ENCODE results near the gene VAPB. TPM values are rescaled to one million over a fixed set of nuclear protein-coding genes. Genes with fewer than 3 reads are reported as not detected.

VAPB gene
- total and polyA plus RNA-seq, 10 of the 15 experiments (the other 5 are each of a cell fraction or from before 2014, with no cell fraction given), result 3.2 to 28.6 (median 20.5) TPM

DNA sequence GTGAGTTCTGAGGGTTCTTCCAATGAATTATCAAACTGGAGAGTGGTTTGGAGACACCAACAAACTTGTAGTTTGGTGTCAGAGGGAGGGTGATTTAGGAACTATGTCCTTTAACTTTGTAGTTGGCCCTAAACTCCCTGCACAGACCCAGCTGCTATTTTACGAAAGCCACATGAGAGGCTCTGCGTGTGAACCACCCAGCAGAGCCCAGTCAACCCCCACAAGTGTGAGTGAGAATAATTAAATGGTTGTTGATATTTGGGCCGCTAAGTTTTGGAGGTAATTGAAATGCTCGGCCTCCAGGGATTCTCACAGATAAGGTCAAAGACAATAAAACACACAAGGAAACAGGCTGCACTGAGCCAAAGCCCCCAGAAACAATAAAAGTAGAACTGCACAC lies 6.9 kb upstream of the VAPB start:
- H3K4me1 ChIP-seq (ENCODE audit: control insufficient read depth, insufficient read depth, low read length), result no peaks in the 10 kb centered on the region
- no peak overlapping the region for H3K4me2 ChIP-seq (ENCODE audit: control insufficient read depth, insufficient read depth)
- no peaks in the 10 kb centered on the region for H3K79me2 ChIP-seq (ENCODE audit: control insufficient read depth, insufficient read depth, low read length)
- intact Hi-C loops (cut with micrococcal nuclease; ENCODE audit: unreplicated experiment) (no loop called here), in situ Hi-C loops (cut with MboI) (no loop called here)
- CTCF ChIA-PET, result no interaction called here
- no peak overlapping the region for H3K27ac ChIP-seq (ENCODE audit: control insufficient read depth, insufficient read depth)
- H3K9me3 ChIP-seq (replicated peaks; ENCODE audit: control insufficient read depth, insufficient read depth, low read length), result peaks cover 10% of the 10 kb centered on the region
- H3K27me3 ChIP-seq (replicated peaks in 1 of 2; ENCODE audit: control insufficient read depth in 2 of 2, insufficient read depth in 2 of 2, low read length in 1 of 2), result no peaks in the 10 kb centered on the region
- POLR2A ChIA-PET, result no interaction called here
- no peak overlapping the region for H2AFZ ChIP-seq (ENCODE audit: control insufficient read depth, low read depth, low read length)
- H3K9ac ChIP-seq (ENCODE audit: control insufficient read depth, insufficient read depth, low read length), result no peak overlapping the region
- no peaks in the 10 kb centered on the region for H3K36me3 ChIP-seq (ENCODE audit: control insufficient read depth in 2 of 2, insufficient read depth in 2 of 2, low read length in 1 of 2)
- RAD21 ChIA-PET (ENCODE audit: unreplicated experiment), result interaction anchor here (0.6 kb wide), 1 partner anchor 70 kb away, joined by 3 read pairs; no protein-coding TSS in a partner anchor
- no peak overlapping the region for H3K4me3 ChIP-seq
- BruUV-seq (replicated peaks), result no TSS peak
- H4K20me1 ChIP-seq (ENCODE audit: control insufficient read depth, insufficient read depth), result no peaks in the 10 kb centered on the region
- ATAC-seq (no peak), DNase-seq (ENCODE audit: low read depth, low spot score) (no peak), FAIRE-seq (no peak)
- SMC1A ChIA-PET (ENCODE audit: uncharacterized antibody, unreplicated experiment), result interaction anchor here (1.1 kb wide), 1 partner anchor 269 kb away, joined by 4 read pairs; the partner anchor contains the start of gene STX16
- WGBS (ENCODE audit: insufficient coverage, insufficient replicate concordance, low lambda C conversion rate, missing lambda C conversion rate), result 32% methylated on average over 4 of the region's 4 CpGs
- TF ChIP-seq, protein P1, sequence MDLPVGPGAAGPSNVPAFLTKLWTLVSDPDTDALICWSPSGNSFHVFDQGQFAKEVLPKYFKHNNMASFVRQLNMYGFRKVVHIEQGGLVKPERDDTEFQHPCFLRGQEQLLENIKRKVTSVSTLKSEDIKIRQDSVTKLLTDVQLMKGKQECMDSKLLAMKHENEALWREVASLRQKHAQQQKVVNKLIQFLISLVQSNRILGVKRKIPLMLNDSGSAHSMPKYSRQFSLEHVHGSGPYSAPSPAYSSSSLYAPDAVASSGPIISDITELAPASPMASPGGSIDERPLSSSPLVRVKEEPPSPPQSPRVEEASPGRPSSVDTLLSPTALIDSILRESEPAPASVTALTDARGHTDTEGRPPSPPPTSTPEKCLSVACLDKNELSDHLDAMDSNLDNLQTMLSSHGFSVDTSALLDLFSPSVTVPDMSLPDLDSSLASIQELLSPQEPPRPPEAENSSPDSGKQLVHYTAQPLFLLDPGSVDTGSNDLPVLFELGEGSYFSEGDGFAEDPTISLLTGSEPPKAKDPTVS (IDR thresholded peaks at IDR 0.05; ENCODE audit: low read depth, low read length), result no peak
- no peak for TF ChIP-seq MEF2A (IDR thresholded peaks at IDR 0.05; ENCODE audit: insufficient read depth, low read depth, low read length)
- TF ChIP-seq TBL1XR1 (IDR thresholded peaks at IDR 0.05; ENCODE audit: low read depth, low read length), result no peak
- TF ChIP-seq SMARCA5 (IDR thresholded peaks at IDR 0.05), result no peak
- TF ChIP-seq, protein P2, sequence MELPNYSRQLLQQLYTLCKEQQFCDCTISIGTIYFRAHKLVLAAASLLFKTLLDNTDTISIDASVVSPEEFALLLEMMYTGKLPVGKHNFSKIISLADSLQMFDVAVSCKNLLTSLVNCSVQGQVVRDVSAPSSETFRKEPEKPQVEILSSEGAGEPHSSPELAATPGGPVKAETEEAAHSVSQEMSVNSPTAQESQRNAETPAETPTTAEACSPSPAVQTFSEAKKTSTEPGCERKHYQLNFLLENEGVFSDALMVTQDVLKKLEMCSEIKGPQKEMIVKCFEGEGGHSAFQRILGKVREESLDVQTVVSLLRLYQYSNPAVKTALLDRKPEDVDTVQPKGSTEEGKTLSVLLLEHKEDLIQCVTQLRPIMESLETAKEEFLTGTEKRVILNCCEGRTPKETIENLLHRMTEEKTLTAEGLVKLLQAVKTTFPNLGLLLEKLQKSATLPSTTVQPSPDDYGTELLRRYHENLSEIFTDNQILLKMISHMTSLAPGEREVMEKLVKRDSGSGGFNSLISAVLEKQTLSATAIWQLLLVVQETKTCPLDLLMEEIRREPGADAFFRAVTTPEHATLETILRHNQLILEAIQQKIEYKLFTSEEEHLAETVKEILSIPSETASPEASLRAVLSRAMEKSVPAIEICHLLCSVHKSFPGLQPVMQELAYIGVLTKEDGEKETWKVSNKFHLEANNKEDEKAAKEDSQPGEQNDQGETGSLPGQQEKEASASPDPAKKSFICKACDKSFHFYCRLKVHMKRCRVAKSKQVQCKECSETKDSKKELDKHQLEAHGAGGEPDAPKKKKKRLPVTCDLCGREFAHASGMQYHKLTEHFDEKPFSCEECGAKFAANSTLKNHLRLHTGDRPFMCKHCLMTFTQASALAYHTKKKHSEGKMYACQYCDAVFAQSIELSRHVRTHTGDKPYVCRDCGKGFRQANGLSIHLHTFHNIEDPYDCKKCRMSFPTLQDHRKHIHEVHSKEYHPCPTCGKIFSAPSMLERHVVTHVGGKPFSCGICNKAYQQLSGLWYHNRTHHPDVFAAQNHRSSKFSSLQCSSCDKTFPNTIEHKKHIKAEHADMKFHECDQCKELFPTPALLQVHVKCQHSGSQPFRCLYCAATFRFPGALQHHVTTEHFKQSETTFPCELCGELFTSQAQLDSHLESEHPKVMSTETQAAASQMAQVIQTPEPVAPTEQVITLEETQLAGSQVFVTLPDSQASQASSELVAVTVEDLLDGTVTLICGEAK (IDR thresholded peaks at IDR 0.05; ENCODE audit: borderline replicate concordance), result no peak
- TF ChIP-seq NR2F1 (conservative IDR thresholded peaks at IDR 0.05), result no peak
- TF ChIP-seq, protein P3, sequence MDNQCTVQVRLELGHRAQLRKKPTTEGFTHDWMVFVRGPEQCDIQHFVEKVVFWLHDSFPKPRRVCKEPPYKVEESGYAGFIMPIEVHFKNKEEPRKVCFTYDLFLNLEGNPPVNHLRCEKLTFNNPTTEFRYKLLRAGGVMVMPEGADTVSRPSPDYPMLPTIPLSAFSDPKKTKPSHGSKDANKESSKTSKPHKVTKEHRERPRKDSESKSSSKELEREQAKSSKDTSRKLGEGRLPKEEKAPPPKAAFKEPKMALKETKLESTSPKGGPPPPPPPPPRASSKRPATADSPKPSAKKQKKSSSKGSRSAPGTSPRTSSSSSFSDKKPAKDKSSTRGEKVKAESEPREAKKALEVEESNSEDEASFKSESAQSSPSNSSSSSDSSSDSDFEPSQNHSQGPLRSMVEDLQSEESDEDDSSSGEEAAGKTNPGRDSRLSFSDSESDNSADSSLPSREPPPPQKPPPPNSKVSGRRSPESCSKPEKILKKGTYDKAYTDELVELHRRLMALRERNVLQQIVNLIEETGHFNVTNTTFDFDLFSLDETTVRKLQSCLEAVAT (IDR thresholded peaks at IDR 0.05), result no peak
- no peak for TF ChIP-seq EED (IDR thresholded peaks at IDR 0.05; ENCODE audit: low read depth)
- no peak for TF ChIP-seq NR2C2 (IDR thresholded peaks at IDR 0.05; ENCODE audit: borderline replicate concordance, control insufficient read depth, insufficient read length, low read depth)
- TF ChIP-seq EP300 (IDR thresholded peaks at IDR 0.05; ENCODE audit: borderline replicate concordance in 1 of 2, control insufficient read depth in 1 of 2, low read depth in 2 of 2, low read length in 2 of 2), result no peak
- TF ChIP-seq, protein P4, sequence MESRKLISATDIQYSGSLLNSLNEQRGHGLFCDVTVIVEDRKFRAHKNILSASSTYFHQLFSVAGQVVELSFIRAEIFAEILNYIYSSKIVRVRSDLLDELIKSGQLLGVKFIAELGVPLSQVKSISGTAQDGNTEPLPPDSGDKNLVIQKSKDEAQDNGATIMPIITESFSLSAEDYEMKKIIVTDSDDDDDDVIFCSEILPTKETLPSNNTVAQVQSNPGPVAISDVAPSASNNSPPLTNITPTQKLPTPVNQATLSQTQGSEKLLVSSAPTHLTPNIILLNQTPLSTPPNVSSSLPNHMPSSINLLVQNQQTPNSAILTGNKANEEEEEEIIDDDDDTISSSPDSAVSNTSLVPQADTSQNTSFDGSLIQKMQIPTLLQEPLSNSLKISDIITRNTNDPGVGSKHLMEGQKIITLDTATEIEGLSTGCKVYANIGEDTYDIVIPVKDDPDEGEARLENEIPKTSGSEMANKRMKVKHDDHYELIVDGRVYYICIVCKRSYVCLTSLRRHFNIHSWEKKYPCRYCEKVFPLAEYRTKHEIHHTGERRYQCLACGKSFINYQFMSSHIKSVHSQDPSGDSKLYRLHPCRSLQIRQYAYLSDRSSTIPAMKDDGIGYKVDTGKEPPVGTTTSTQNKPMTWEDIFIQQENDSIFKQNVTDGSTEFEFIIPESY (IDR thresholded peaks at IDR 0.05), result no peak
- no peak for TF ChIP-seq ZNF217 (IDR thresholded peaks at IDR 0.05)
- no peak for TF ChIP-seq CEBPB (IDR thresholded peaks at IDR 0.05; ENCODE audit: borderline replicate concordance in 1 of 2, low read depth in 2 of 2, low read length in 2 of 2)
- TF ChIP-seq SUZ12 (IDR thresholded peaks at IDR 0.05; ENCODE audit: unreplicated experiment), result no peak
